ENCODE measurements around the gene ILF3.
A peak's percentile ranks its signal among the peaks of the same experiment; 100 is the strongest.
"Not testable (repeated sequence)": the region's sequence is repeated elsewhere in the genome, so short reads cannot be mapped to it uniquely, and the experiment has no call there.

ILF3 gene

GRCh38 chr19:10642473-10643171 lies 11.5 kb upstream of the ILF3 start:
- no peak for DNase-seq (ENCODE audit: low spot score)

GRCh38 chr19:10643172-10643967 lies 10.8 kb upstream of the ILF3 start:
- DNase-seq (ENCODE audit: low spot score): no peak

DNA sequence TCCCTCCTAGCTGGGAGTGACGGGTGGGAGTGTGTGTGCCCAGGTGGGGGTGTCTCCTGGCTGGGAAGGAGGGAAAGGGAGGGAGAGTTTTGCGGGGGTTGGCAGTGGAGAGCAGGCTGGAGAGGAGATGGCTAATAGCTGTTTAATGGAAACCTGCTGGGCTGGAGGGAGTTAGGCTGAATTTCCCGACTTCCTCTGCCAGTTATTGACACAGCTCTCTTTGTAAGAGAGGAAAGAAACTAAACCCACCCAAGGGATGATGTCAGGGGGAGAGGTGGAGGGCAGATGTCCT lies 10.2 kb upstream of the ILF3 start:
- no peak for DNase-seq (ENCODE audit: low spot score)

GRCh38 chr19:10644260-10645007 lies 9.7 kb upstream of the ILF3 start:
- DNase-seq (ENCODE audit: low spot score): peak; percentile 80

DNA sequence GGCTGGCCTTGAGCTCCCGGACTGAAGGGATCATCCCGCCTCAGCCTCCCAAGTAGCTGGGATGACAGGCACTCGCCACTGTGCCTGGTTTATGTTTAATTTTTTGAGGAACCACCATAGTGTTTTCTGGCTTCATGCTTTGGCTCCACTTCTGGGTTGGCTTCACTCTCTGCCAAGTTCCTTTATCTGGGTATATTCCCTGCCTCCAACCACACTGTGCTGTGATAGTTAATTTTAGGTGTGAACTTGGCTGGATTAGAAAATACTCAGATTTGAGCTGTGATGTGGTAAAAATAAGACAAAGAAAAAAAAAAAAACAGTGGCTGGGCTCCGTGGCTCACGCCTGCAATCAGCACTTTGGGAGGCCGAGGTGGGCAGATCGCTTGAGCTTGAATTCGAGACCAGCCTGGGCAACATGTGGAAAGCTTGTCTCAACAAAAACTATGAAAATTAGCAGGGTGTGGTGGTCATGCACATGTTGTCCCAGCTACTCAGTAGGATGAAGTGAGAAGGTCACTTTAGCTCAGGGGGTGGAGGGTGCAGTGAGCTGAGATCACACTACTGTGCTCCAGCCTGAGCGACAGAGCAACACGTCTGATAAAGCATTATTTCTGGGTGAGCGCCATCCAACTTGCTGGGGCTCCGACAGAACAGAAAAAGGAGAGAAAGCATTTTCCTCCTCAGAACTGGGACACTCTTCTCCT lies 7.5 kb upstream of the ILF3 start:
- no peak for DNase-seq (ENCODE audit: low spot score)

DNA sequence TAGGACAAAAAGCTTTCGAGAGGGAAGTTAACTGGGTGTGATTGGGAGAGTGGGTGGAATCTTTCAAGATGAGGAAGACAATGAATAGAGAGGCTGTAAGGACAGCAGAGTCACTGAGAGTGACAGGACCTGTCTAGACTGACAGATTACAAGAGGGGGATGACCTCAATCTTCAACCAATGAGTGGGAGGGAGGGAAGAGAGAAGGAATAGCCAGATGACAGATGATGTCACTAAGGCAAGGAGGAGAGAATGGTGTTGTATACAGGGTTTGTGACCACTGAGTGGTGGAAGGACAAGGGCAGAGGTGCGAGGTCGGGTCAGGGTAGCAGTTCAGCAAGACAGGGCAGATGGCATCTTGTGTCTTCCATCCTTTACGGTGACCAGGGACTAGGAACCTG lies 5.8 kb upstream of the ILF3 start:
- no peak for DNase-seq (ENCODE audit: low spot score)

- no peak for DNase-seq (ENCODE audit: low spot score)
These were observed 2.3 kb upstream of the ILF3 start for GRCh38 chr19:10651851-10652250.

GRCh38 chr19:10653482-10653731 lies 739 bp upstream of the ILF3 start:
- DNase-seq (ENCODE audit: low spot score): no peak

DNA sequence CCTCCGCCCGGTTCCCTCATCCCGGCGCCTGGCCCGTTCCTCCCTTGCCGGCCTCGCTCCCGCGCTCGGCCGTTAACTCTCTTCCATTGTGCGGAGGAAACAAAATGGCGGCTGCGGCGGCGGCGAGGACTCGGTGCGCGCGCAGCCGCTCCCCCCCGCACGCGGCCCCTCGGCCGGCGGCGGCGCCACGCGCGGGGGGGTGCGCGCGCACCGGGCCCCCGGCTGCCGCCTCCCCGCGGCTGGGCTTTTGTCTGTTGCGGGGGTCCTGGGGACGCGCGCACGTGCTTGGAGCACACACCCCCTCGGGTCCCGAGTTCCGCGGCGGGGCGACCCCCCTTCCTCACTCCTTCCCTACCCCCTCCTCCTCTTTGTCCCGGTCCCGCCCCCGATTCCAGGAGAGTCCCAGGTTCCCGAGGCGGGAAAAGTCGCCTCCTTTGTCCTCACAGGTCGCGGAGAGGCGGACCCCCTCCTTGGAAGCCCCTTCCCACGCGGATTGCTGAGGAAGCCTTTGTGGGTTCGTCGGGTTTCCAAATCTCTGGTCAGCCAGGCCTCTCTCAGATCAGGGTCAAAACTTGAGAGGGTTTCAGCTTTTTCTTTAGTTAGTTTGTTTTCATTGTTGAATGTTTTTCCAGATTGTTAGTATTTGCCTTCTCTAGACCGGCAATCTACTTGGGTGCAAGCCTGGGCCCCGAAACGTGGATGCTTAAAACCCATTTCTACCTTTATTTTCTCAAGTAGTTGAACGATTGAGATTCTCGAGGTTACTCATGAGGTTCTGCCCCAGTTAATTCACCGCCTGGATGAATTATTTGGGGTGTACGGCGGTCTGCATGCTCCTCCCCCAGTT lies 687 bp downstream of the ILF3 start:
- peak; percentile 53 for DNase-seq (ENCODE audit: low spot score)

- DNase-seq (ENCODE audit: low spot score): peak; percentile 55
These were observed 1.5 kb downstream of the ILF3 start for GRCh38 chr19:10655457-10656312.

DNA sequence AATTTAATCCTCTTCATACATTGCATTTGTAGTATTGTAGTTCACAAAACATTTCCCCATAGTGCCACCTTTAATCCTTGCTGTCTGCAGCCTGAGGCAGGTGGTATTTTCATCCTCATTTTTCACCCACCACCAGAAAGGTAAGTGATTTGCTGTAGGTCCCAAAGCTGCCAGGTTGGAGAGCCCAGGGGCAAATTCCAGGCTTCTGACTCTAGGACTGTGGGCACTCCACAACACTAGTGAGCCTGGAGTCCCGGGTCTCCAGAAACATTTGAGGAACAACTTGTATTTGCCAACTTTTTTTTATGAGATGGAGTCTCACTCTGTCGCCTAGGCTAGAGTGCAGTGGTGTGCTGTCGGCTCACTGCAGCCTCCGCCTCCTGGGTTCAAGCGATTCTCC lies 6.2 kb downstream of the ILF3 start:
- no peak for DNase-seq (ENCODE audit: low spot score)

DNA sequence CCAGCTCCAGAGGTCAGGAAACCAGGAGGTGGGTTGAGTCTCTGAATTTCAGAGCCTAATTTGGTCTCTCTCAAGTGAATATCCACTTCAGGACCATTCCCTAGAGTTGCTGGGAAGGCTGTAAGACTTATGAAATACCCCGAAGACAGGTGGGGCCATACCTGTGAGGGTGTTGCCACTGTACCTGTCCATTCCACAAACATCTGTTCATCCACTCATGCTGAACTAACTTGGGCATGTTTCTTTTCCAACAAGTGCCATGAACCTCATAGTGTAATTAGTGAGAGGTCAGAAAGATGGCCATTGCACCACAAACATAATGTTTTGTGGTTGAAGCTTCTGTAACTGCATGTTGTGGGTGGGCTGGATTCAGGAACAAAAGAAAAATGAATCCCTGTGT lies 7.8 kb downstream of the ILF3 start:
- no peak for DNase-seq (ENCODE audit: low spot score)

DNA sequence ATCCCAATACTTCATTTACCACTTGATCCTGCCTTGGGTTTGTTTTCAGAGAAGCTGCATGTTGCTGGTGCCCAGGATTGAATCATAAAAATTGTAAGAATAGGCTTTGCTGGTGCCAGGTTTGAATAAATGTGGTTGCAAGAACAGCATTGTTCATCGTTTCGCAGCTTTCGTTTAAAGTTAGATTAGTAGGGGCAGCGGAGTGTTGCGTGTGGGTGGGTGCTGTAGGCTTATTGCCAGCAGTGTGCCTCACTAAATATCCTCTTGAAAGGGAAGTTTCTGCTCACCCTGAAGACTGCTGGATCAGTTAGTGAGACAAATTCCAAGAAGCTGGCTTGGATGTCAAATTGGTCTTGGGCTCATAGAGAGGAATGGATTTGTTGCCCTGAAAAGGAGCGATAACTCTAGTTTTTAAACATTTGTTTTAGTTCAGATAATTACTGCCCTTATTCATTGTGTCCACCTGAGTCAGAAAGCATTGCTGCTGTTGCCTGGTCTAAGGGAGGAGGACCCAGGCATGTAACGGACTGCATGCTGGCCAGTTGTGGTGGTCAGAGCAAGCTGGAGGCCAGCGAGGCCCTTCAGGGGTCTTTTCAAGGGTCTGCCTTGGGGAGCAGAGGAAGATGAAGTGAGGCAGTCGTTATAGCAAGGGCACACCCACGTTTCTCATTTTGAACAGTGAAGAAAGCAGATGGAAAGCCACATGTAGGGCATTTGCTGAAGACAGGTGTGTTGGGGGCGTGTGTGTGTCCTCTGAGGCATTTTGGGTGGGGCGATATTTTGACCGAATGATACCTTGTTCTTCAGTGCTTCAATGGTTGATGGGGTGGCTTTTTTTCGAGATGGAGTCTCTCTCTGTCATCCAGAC lies 8.5 kb downstream of the ILF3 start:
- no peak for DNase-seq (ENCODE audit: low spot score)

DNA sequence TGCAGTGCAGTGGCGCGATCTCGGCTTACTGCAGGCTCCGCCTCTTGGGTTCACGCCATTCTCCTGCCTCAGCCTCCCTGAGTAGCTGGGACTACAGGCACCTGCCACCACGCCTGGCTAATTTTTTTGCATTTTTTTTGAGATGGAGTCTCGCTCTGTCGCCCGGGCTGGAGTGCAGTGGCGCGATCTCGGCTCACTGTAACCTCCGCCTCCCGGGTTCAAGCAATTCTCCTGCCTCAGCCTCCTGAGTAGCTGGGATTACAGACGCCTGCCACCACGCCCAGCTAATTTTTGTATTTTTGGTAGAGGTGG lies 9.1 kb downstream of the ILF3 start:
- not testable (repeated sequence) for DNase-seq (ENCODE audit: low spot score)

DNA sequence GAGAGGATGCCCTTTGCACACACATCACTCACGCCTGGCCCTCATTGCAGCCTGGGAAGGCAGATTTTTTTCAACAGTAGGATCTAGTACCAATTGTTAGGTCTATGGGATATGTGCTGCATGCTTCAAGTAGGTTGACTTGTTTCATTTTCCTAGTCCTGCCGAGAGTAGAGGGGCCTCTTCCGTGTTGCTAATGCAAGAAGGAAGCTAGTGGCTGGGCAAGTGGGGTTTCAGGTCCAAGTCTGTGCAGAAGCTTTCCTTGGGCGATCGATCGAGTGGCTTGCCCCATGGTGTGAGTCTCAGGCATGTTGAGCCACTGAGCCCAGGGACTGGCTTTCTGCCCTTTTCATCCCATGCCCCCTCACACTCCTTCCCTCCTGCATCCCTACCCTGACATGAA lies 13.7 kb downstream of the ILF3 start:
- DNase-seq (ENCODE audit: low spot score): no peak

DNA sequence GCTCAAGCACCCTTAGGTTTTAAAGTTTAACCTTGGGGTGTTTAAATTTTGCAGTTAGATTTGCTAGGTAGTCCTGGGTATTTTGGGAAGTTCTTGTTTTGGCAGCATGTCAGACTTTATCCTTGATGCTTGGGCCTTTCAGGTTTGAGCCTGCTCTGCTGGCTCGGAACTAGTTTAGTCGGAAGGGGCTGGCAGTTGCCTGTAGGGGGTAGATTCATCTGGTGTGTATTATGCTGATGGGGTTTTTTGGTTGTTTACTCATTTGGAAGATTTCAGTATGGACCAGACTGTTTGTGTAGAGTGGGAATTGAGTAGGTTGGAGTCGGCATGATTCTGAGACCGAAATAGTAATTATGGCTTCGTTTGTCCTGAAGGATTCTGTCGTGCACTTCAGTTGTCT lies 15.1 kb downstream of the ILF3 start:
- DNase-seq (ENCODE audit: low spot score): no peak

DNA sequence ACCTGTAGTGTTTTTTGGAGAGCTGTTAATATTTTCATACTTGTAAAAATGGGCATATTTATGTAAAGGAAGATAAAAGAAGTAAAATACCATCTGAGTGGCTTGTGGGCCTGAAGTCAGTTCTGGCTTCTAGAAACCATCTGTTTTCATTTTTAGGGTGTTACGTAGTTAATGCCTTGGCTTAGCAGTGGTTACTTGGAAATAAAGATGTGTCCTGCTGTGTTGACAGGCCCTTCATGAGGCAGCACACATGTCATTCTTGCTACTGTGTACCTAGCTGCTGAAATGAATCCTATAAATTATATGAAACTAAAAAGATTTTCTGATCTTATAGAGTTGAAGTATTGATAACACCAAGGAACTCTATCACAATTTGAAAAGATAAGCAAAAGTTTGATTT lies 16.0 kb downstream of the ILF3 start:
- DNase-seq (ENCODE audit: low spot score): no peak

- DNase-seq (ENCODE audit: low spot score): no peak
These were observed 17.0 kb downstream of the ILF3 start for GRCh38 chr19:10670876-10671804.

DNA sequence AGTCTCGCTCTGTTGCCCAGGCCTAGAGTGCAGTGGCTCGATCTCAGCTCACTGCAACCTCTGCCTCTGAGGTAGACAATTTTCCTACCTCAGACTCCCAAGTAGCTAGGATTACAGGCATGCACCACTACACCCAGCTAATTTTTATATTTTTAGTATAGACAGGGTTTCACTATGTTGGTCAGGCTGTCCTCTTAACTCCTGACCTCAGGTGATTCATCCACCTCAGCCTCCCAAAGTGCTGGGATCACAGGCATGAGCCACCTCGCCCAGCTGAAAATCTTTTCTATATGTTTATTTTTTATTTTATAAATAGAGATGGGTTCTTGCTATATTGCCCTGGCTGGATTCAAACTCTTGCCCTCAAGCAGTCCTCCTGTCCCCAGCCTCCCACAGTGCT lies 17.8 kb downstream of the ILF3 start:
- DNase-seq (ENCODE audit: low spot score): not testable (repeated sequence)
